Activated T-helper 1 cell treated with anti-CD3 and anti-CD28 coated beads, Interleukin-2, amount 50 U/mL, for 16 hours (primary cell): ENCODE measurements around the gene OR52A5.
"Not testable (repeated sequence)": the region's sequence is repeated elsewhere in the genome, so short reads cannot be mapped to it uniquely, and the experiment has no call there.

Experiments
- DNase-seq, 2 donors: peaks; one replicate each; pipeline ENCODE4 v3.0.0-alpha.2; 2020; ENCODE audit warnings: low read depth in 1 of 2, low spot score in 1 of 2

OR52A5 gene

GRCh38 chr11:5137996-5138395 is at the start of gene OR52A5:
Gene OR52A5, minus strand, starts transcription at chr11:5138356. Its CDS starts 5,714 bp downstream, at chr11:5132642.
- DNase-seq, result no peak

- no peak for DNase-seq
These were observed 40.1 kb upstream of the OR52A5 start for GRCh38 chr11:5178046-5178837.

- no peak for DNase-seq
These were observed 36.8 kb upstream of the OR52A5 start for GRCh38 chr11:5174934-5175333.

- no peak for DNase-seq
These were observed 33.7 kb upstream of the OR52A5 start for GRCh38 chr11:5171856-5172255.

- DNase-seq, result not testable (repeated sequence)
These were observed 27.7 kb upstream of the OR52A5 start for GRCh38 chr11:5165898-5166297.

GRCh38 chr11:5164807-5165206 is 26.7 kb upstream of the OR52A5 start:
- DNase-seq, result not testable (repeated sequence)

GRCh38 chr11:5161045-5161444 is 22.9 kb upstream of the OR52A5 start:
- not testable (repeated sequence) for DNase-seq

GRCh38 chr11:5160217-5160616 is 22.1 kb upstream of the OR52A5 start:
- not testable (repeated sequence) for DNase-seq

- no peak for DNase-seq
These were observed 21.6 kb upstream of the OR52A5 start for GRCh38 chr11:5159806-5160205.

GRCh38 chr11:5154657-5155056 is 16.5 kb upstream of the OR52A5 start, which contains the start of gene OR52A1:
Gene OR52A1, minus strand, starts transcription at chr11:5154757. Its CDS starts 2,388 bp downstream, at chr11:5152369.
- no peak for DNase-seq

- DNase-seq, result no peak
These were observed 15.6 kb upstream of the OR52A5 start for GRCh38 chr11:5153574-5154431.

- DNase-seq, result no peak
These were observed 13.6 kb upstream of the OR52A5 start for GRCh38 chr11:5151713-5152153.

- not testable (repeated sequence) for DNase-seq
These were observed 6.0 kb upstream of the OR52A5 start for GRCh38 chr11:5144206-5144605.

- no peak for DNase-seq
These were observed 1.1 kb downstream of the OR52A5 start for GRCh38 chr11:5137014-5137413.

- DNase-seq, result no peak
These were observed 1.9 kb downstream of the OR52A5 start for GRCh38 chr11:5136261-5136660.

- DNase-seq, result no peak
These were observed 6.4 kb downstream of the OR52A5 start for GRCh38 chr11:5131584-5132335.

GRCh38 chr11:5129457-5129877 is 8.7 kb downstream of the OR52A5 start:
- DNase-seq, result no peak

- DNase-seq, result no peak
These were observed 13.1 kb downstream of the OR52A5 start for GRCh38 chr11:5124891-5125620.

GRCh38 chr11:5123802-5124521 is 14.2 kb downstream of the OR52A5 start:
- DNase-seq, result no peak

GRCh38 chr11:5118893-5119292 is 19.3 kb downstream of the OR52A5 start:
- DNase-seq, result no peak
